Mucosa of descending colon (tissue), 3 donors: ENCODE data around the gene SPDYE4. TPM values are rescaled to one million over a fixed set of nuclear protein-coding genes. Genes with fewer than 3 reads are reported as not detected.
A peak's percentile ranks its signal among the peaks of the same experiment; 100 is the strongest.

Experiments used
- ATAC-seq: fragments of 200-7000 bp; cut with Tn5 transposase; one replicate; pipeline ENCODE4 v1.9.1; 2020; ENCODE audit warnings: mild to moderate bottlenecking, moderate library complexity
- DNase-seq, 3 donors: peaks; one replicate each; pipeline ENCODE4 v3.0.0-alpha.2; 2020
- H3K36me3 ChIP-seq: fragments of 200-600 bp; one replicate; pipeline ENCODE4 v1.8.0; 2021; ENCODE audit warnings: low read depth, mild to moderate bottlenecking
- H3K4me1 ChIP-seq: fragments of 200-600 bp; one replicate; pipeline ENCODE4 v1.8.0; 2021; ENCODE audit warnings: low read depth, mild to moderate bottlenecking
- H3K4me3 ChIP-seq: fragments of 200-600 bp; one replicate; pipeline ENCODE4 v1.8.0; 2021; ENCODE audit warnings: mild to moderate bottlenecking
- H3K9me3 ChIP-seq: fragments of 200-600 bp; one replicate; pipeline ENCODE4 v1.8.0; 2021; ENCODE audit warnings: mild to moderate bottlenecking
- intact Hi-C, 2 donors: fragments of 100-400 bp; cut with DNase I in 1 of 2; cut with micrococcal nuclease in 1 of 2; formaldehyde crosslinking; loops; one replicate each; pipeline versions ENCODE4 v1.11.0 to v1.11.1; 2022; cut with DNase I, micrococcal nuclease
- total RNA-seq, 3 donors: library from RNA; stranded (reverse); fragmentation: NEBNext Ultra II Directional in 2 of 3; extraction: Animal tissue kit (Norgen Biotek cat#: 25700) in 2 of 3; gene quantifications; one replicate each; pipeline versions ENCODE4 v1.2.1 to v1.2.4, GENCODE V29; 2021 to 2023
- TF ChIP-seq, protein P1 (sequence below): fragments of 200-600 bp; IDR thresholded peaks from one replicate; pipeline ENCODE4 v1.8.0; 2022; ENCODE audit warnings: antibody characterized with exemption, mild to moderate bottlenecking
- donor health status: DM: no; HTN: no; CAD: no; lungs with moderate emphysema.
- donor health status: DM: no; HTN: no; CAD: no.
- donor health status: DM: no; HTN: yes; CAD: no.

SPDYE4 gene
- total RNA-seq, 3 donors from 2014 or later = not detected

GRCh38 chr17:8741771-8742170, 16.6 kb downstream of the SPDYE4 start:
- intact Hi-C loops = loop anchor here in 1 of 2 donors (10.0 kb wide), 1 partner anchor 327 kb away; no protein-coding TSS in a partner anchor
- ATAC-seq = no peak
- peaks cover 3% of the 10 kb centered on the region for H3K4me1 ChIP-seq
- TF ChIP-seq, protein P1, sequence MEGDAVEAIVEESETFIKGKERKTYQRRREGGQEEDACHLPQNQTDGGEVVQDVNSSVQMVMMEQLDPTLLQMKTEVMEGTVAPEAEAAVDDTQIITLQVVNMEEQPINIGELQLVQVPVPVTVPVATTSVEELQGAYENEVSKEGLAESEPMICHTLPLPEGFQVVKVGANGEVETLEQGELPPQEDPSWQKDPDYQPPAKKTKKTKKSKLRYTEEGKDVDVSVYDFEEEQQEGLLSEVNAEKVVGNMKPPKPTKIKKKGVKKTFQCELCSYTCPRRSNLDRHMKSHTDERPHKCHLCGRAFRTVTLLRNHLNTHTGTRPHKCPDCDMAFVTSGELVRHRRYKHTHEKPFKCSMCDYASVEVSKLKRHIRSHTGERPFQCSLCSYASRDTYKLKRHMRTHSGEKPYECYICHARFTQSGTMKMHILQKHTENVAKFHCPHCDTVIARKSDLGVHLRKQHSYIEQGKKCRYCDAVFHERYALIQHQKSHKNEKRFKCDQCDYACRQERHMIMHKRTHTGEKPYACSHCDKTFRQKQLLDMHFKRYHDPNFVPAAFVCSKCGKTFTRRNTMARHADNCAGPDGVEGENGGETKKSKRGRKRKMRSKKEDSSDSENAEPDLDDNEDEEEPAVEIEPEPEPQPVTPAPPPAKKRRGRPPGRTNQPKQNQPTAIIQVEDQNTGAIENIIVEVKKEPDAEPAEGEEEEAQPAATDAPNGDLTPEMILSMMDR = no peak
- no peaks in the 10 kb centered on the region for H3K9me3 ChIP-seq
- DNase-seq = no peak
- no peak overlapping the region for H3K4me3 ChIP-seq
- no peaks in the 10 kb centered on the region for H3K36me3 ChIP-seq

DNA sequence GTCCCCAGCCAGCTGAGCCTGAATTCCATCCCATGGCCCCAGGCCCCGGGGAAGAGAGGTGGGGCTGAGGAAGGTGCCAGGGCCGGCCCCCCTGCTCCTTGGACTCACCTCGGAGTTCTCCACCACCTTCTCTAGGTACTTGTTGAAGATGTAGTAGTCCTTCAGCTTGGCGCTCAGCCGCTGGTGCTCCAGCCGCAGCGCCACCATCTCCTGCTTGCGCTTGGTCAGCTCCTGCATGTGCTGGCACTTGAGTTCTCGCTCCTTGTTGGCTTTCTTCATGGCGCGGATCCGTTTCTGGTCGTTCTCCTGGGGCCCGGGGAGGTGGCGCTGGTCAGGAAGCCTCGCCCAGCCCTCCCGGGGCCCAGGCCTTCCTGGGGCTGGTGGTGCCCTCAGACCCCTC, 17.0 kb downstream of the SPDYE4 start:
- Histone ChIP-seq H3K9me3 (no peaks in the 10 kb centered on the region), H3K4me3 (no peak overlapping the region), H3K4me1 (peaks cover 3% of the 10 kb centered on the region), H3K36me3 (no peaks in the 10 kb centered on the region)
- ATAC-seq = no peak
- intact Hi-C loops = loop anchor here in 1 of 2 donors (10.0 kb wide), 1 partner anchor 327 kb away; no protein-coding TSS in a partner anchor
- TF ChIP-seq, protein P1 = no peak
- no peak for DNase-seq

- no peak overlapping the region for H3K4me3 ChIP-seq
- no peak for DNase-seq
- ATAC-seq = peak; percentile 46
- TF ChIP-seq, protein P1 = no peak
- no peaks in the 10 kb centered on the region for H3K9me3 ChIP-seq
- intact Hi-C loops = loop anchor here in 1 of 2 donors (10.0 kb wide), 1 partner anchor 326 kb away; no protein-coding TSS in a partner anchor
- no peaks in the 10 kb centered on the region for H3K36me3 ChIP-seq
- H3K4me1 ChIP-seq = no peaks in the 10 kb centered on the region
These were observed 17.9 kb downstream of the SPDYE4 start for GRCh38 chr17:8740486-8740885.

- H3K9me3 ChIP-seq = no peaks in the 10 kb centered on the region
- H3K36me3 ChIP-seq = no peaks in the 10 kb centered on the region
- TF ChIP-seq, protein P1 = no peak
- DNase-seq (no peak), ATAC-seq (no peak)
- no peaks in the 10 kb centered on the region for H3K4me1 ChIP-seq
- H3K4me3 ChIP-seq = no peak overlapping the region
- intact Hi-C loops = no loop called here
These were observed 19.2 kb downstream of the SPDYE4 start for GRCh38 chr17:8739097-8739496.

DNA sequence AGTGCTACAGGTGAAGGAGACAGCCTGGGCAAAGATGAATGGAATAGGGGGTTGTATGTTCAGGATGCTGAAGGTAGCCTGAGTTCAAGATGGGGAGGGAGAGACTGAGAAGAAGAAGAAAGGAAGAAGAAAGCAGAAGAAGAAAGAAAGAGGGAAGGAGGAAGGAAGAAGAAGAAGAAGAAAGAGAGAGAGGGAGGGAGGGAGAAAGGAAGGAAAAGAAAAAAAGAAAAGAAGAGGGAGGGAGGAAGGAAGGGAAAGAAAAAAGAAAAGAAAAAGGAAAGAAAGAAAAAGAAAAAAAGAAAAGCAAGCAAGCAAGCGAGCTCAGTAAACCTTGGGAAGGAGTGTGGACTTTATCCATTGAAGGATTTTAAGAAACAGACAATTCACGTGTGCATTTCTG, 21.6 kb downstream of the SPDYE4 start:
- no peak for DNase-seq
- no peaks in the 10 kb centered on the region for H3K9me3 ChIP-seq
- no peak overlapping the region for H3K4me3 ChIP-seq
- H3K36me3 ChIP-seq = no peaks in the 10 kb centered on the region
- no peak for ATAC-seq
- intact Hi-C loops = no loop called here
- TF ChIP-seq, protein P1 = no peak
- H3K4me1 ChIP-seq = no peaks in the 10 kb centered on the region

- H3K4me1 ChIP-seq = no peaks in the 10 kb centered on the region
- TF ChIP-seq, protein P1 = no peak
- DNase-seq (no peak), ATAC-seq (no peak)
- H3K36me3 ChIP-seq = no peaks in the 10 kb centered on the region
- intact Hi-C loops = no loop called here
- H3K4me3 ChIP-seq = no peak overlapping the region
- no peaks in the 10 kb centered on the region for H3K9me3 ChIP-seq
These were observed 22.0 kb downstream of the SPDYE4 start for GRCh38 chr17:8736362-8736761.
